KMS-11 (cell line): Measurements from ENCODE around the gene PEAR1.

Experiments used
- H2AFZ ChIP-seq: fragments of 200-600 bp; sonication (generic); 2 replicates; pipeline ENCODE4 v1.6.1; 2016; ENCODE audit warnings: antibody characterized with exemption, mixed run types, low read depth
- H3K27ac ChIP-seq: fragments of 200-600 bp; sonication (generic); 2 replicates; pipeline ENCODE4 v1.6.1; 2016; ENCODE audit warnings: mild to moderate bottlenecking, mixed run types
- H3K27me3 ChIP-seq: fragments of 200-600 bp; sonication (generic); 2 replicates; pipeline ENCODE4 v1.6.1; 2017; ENCODE audit warnings: mild to moderate bottlenecking, low read depth, mixed run types, moderate library complexity; ENCODE audit not compliant: insufficient read depth
- H3K36me3 ChIP-seq: fragments of 200-600 bp; sonication (generic); 2 replicates; pipeline ENCODE4 v1.6.1; 2017; ENCODE audit warnings: mild to moderate bottlenecking, mixed run types; ENCODE audit not compliant: insufficient read depth
- H3K4me1 ChIP-seq: fragments of 200-600 bp; sonication (generic); 2 replicates; pipeline ENCODE4 v1.6.1; 2016; ENCODE audit warnings: mild to moderate bottlenecking, low read depth, mixed run types; ENCODE audit not compliant: poor library complexity, severe bottlenecking
- H3K4me2 ChIP-seq: fragments of 200-600 bp; sonication (generic); 2 replicates; pipeline ENCODE4 v1.7.0; 2016; ENCODE audit warnings: mild to moderate bottlenecking, mixed run types
- H3K4me3 ChIP-seq: fragments of 200-600 bp; sonication (generic); IDR thresholded peaks from 2 replicates; pipeline ENCODE4 v1.6.1; 2017; ENCODE audit warnings: low read depth, low read length, mixed read lengths; ENCODE audit not compliant: insufficient read depth
- H3K79me2 ChIP-seq: fragments of 200-600 bp; sonication (generic); 2 replicates; pipeline ENCODE4 v1.6.1; 2016; ENCODE audit warnings: low read depth, mixed run types; ENCODE audit not compliant: insufficient read depth
- H3K9ac ChIP-seq: fragments of 200-600 bp; sonication (generic); 2 replicates; pipeline ENCODE4 v1.6.1; 2016; ENCODE audit warnings: mild to moderate bottlenecking, mixed run types
- H4K20me1 ChIP-seq: fragments of 200-600 bp; sonication (generic); 2 replicates; pipeline ENCODE4 v1.6.1; 2016; ENCODE audit warnings: mild to moderate bottlenecking, mixed run types; ENCODE audit not compliant: insufficient read depth
- TF ChIP-seq, protein P1 (sequence below): fragments of 200-600 bp; sonication (generic); conservative IDR thresholded peaks from 2 replicates; pipeline ENCODE4 v1.6.1; 2017; ENCODE audit warnings: low read depth, mild to moderate bottlenecking, antibody characterized with exemption, low read length, moderate library complexity, mixed read lengths

The PEAR1 gene

DNA sequence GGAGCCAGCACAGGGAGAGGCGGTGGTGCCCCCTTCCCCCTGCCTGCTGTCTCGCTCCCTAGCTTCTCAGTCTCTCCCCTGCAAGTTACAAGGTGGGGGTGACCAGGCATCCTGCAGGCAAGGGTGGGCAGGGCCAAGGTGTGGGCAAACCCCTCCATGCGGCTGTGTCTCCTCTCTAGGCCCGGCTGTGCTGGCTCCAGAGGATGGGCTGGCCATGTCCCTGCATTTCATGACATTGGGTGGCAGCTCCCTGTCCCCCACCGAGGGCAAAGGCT lies 18.2 kb upstream of the PEAR1 start:
- TF ChIP-seq, protein P1, sequence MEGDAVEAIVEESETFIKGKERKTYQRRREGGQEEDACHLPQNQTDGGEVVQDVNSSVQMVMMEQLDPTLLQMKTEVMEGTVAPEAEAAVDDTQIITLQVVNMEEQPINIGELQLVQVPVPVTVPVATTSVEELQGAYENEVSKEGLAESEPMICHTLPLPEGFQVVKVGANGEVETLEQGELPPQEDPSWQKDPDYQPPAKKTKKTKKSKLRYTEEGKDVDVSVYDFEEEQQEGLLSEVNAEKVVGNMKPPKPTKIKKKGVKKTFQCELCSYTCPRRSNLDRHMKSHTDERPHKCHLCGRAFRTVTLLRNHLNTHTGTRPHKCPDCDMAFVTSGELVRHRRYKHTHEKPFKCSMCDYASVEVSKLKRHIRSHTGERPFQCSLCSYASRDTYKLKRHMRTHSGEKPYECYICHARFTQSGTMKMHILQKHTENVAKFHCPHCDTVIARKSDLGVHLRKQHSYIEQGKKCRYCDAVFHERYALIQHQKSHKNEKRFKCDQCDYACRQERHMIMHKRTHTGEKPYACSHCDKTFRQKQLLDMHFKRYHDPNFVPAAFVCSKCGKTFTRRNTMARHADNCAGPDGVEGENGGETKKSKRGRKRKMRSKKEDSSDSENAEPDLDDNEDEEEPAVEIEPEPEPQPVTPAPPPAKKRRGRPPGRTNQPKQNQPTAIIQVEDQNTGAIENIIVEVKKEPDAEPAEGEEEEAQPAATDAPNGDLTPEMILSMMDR, result no peak
- H3K27ac ChIP-seq, result no peak overlapping the region
- no peak overlapping the region for H3K9ac ChIP-seq
- H3K4me2 ChIP-seq, result no peak overlapping the region
- no peaks in the 10 kb centered on the region for H3K36me3 ChIP-seq
- H3K4me1 ChIP-seq, result peaks cover 10% of the 10 kb centered on the region
- no peak overlapping the region for H3K4me3 ChIP-seq
- H2AFZ ChIP-seq, result no peak overlapping the region
- peaks cover 100% of the 10 kb centered on the region for H3K27me3 ChIP-seq
- no peaks in the 10 kb centered on the region for H3K79me2 ChIP-seq
- no peaks in the 10 kb centered on the region for H4K20me1 ChIP-seq

- no peak overlapping the region for H3K4me2 ChIP-seq
- H3K27me3 ChIP-seq, result peaks cover 100% of the 10 kb centered on the region
- no peak overlapping the region for H2AFZ ChIP-seq
Measured at GRCh38 chr1:156876281-156876680, 17.2 kb upstream of the PEAR1 start.

GRCh38 chr1:156877433-156878170 lies 15.9 kb upstream of the PEAR1 start:
- peaks cover 100% of the 10 kb centered on the region for H3K27me3 ChIP-seq
- no peaks in the 10 kb centered on the region for H4K20me1 ChIP-seq
- no peak overlapping the region for H2AFZ ChIP-seq
- no peaks in the 10 kb centered on the region for H3K36me3 ChIP-seq
- no peaks in the 10 kb centered on the region for H3K79me2 ChIP-seq
- no peak overlapping the region for H3K4me3 ChIP-seq
- H3K4me1 ChIP-seq, result peaks cover 10% of the 10 kb centered on the region
- TF ChIP-seq, protein P1, result no peak
- no peak overlapping the region for H3K9ac ChIP-seq
- H3K27ac ChIP-seq, result no peak overlapping the region
- no peak overlapping the region for H3K4me2 ChIP-seq

More at GRCh38 chr1:156876281-156876680, 17.2 kb upstream of the PEAR1 start:
- no peak overlapping the region for H3K27ac ChIP-seq
- H4K20me1 ChIP-seq, result no peaks in the 10 kb centered on the region
- H3K4me1 ChIP-seq, result peaks cover 12% of the 10 kb centered on the region
- H3K9ac ChIP-seq, result no peak overlapping the region
- H3K36me3 ChIP-seq, result no peaks in the 10 kb centered on the region
- TF ChIP-seq, protein P1, result no peak
- no peaks in the 10 kb centered on the region for H3K79me2 ChIP-seq
- H3K4me3 ChIP-seq, result no peak overlapping the region

GRCh38 chr1:156879876-156880275 lies 13.6 kb upstream of the PEAR1 start:
- Histone ChIP-seq H4K20me1 (no peaks in the 10 kb centered on the region), H3K9ac (no peak overlapping the region), H3K27ac (no peak overlapping the region), H3K4me3 (no peak overlapping the region), H3K36me3 (no peaks in the 10 kb centered on the region), H3K4me2 (no peak overlapping the region), H3K27me3 (peaks cover 100% of the 10 kb centered on the region), H3K4me1 (peaks cover 10% of the 10 kb centered on the region), H2AFZ (no peak overlapping the region), H3K79me2 (no peaks in the 10 kb centered on the region)
- TF ChIP-seq, protein P1, result no peak
